Lower leg skin (tissue), 4 donors: Measurements from ENCODE around the gene ATP6AP1. TPM values are rescaled to one million over a fixed set of nuclear protein-coding genes. Genes with fewer than 3 reads are reported as not detected.

ENCODE experiments used
- DNase-seq, 2 donors: peaks; one replicate each; pipeline ENCODE4 v3.0.0-alpha.2; 2019; ENCODE audit warnings: low spot score in 2 of 2
- H3K4me3 ChIP-seq: fragments of 200-600 bp; sonication (generic); 2 replicates; pipeline ENCODE4 v1.5.1; 2017; ENCODE audit warnings: mild to moderate bottlenecking, low read depth; ENCODE audit not compliant: poor library complexity, severe bottlenecking
- CTCF ChIP-seq, 3 donors: fragments of 450-650 bp; IDR thresholded peaks; one replicate each; pipeline ENCODE4 v1.5.1; 2016; ENCODE audit warnings: antibody characterized with exemption in 3 of 3, mild to moderate bottlenecking in 3 of 3, moderate library complexity in 2 of 3
- POLR2A ChIP-seq, 2 donors: fragments of 450-650 bp; IDR thresholded peaks; one replicate each; pipeline ENCODE4 v1.6.1; 2016 to 2017; ENCODE audit warnings: antibody characterized with exemption in 2 of 2, mild to moderate bottlenecking in 1 of 2, moderate library complexity in 1 of 2
- WGBS, 2 donors: methylation state at CpG; one replicate each; pipeline ENCODE4 v1.1.5; 2018; 5-methylcytosine and 5-hydroxymethylcytosine counted together
- intact Hi-C: fragments of 100-400 bp; cut with DNase I; formaldehyde crosslinking; loops from one replicate; pipeline ENCODE4 v1.15.0; 2023; ENCODE audit warnings: low total_unique reads
- total RNA-seq, 4 donors: library from RNA; depleted of rRNA; stranded (reverse); fragments of >200 nt; gene quantifications; one replicate each; pipeline ENCODE4 v1.1.0, GENCODE V29; 2016

The ATP6AP1 gene
- total RNA-seq, 4 donors from 2014 or later: 71.0 to 93.5 (median 78.4) TPM

- no peak overlapping the region for H3K4me3 ChIP-seq
- no peak for TF ChIP-seq CTCF (IDR thresholded peaks at IDR 0.05)
- no peak for TF ChIP-seq POLR2A (IDR thresholded peaks at IDR 0.05)
- intact Hi-C loops: no loop called here
- DNase-seq: no peak
- WGBS, 2 donors: 80 to 95% methylated on average over 11 to 13 of the region's 13 CpGs
Observed at GRCh38 chrX:154426916-154427770, 1.3 kb upstream of the ATP6AP1 start.

GRCh38 chrX:154429711-154430110 is 1.2 kb downstream of the ATP6AP1 start:
- DNase-seq: no peak
- intact Hi-C loops: no loop called here
- 65 to 76% methylated on average over 2 of the region's 2 CpGs for WGBS, 2 donors
- no peak overlapping the region for H3K4me3 ChIP-seq
- no peak for TF ChIP-seq CTCF (IDR thresholded peaks at IDR 0.05)
- no peak for TF ChIP-seq POLR2A (IDR thresholded peaks at IDR 0.05)

- intact Hi-C loops: no loop called here
- WGBS, 2 donors: 69 to 71% methylated on average over 6 of the region's 6 CpGs
- no peak overlapping the region for H3K4me3 ChIP-seq
- no peak for TF ChIP-seq CTCF (IDR thresholded peaks at IDR 0.05)
- no peak for TF ChIP-seq POLR2A (IDR thresholded peaks at IDR 0.05)
- DNase-seq: no peak
Observed at GRCh38 chrX:154430479-154430878, 2.0 kb downstream of the ATP6AP1 start.

- no peak for DNase-seq
- 73% methylated on average over 7 of the region's 7 CpGs for WGBS, 2 donors
- H3K4me3 ChIP-seq: no peak overlapping the region
- TF ChIP-seq CTCF (IDR thresholded peaks at IDR 0.05): no peak
- no peak for TF ChIP-seq POLR2A (IDR thresholded peaks at IDR 0.05)
- intact Hi-C loops: no loop called here
Observed at GRCh38 chrX:154430916-154431315, 2.4 kb downstream of the ATP6AP1 start.

- H3K4me3 ChIP-seq: no peak overlapping the region
- intact Hi-C loops: no loop called here
- TF ChIP-seq POLR2A (IDR thresholded peaks at IDR 0.05) (no peak), CTCF (IDR thresholded peaks at IDR 0.05) (no peak)
- DNase-seq: no peak
- WGBS, 2 donors: 82% methylated on average over 5 of the region's 5 CpGs; no CpG with 5 or more reads in 1 of the 2 donors
Observed at GRCh38 chrX:154431341-154431740, 2.9 kb downstream of the ATP6AP1 start.
